HepG2 (cell line): ENCODE measurements around the gene NOC2L. TPM values are rescaled to one million over a fixed set of nuclear protein-coding genes. Genes with fewer than 3 reads are reported as not detected.

ENCODE experiments used
- BCL6 ChIP-seq: IDR thresholded peaks from 2 replicates; pipeline ENCODE4 v1.6.1; 2016; ENCODE audit warnings: missing genetic modification reagents, missing compliant biosample characterization
- DPF2 ChIP-seq: sonication (generic); formaldehyde crosslinking; IDR thresholded peaks from 2 replicates; pipeline ENCODE4 v1.4.0; 2020; ENCODE audit warnings: mild to moderate bottlenecking, low read depth, missing genetic modification reagents, borderline replicate concordance
- EP300 ChIP-seq, 3 experiments: sonication (generic) in 1 of 3; formaldehyde crosslinking in 1 of 3; IDR thresholded peaks; 2 replicates each; pipeline versions ENCODE4 v1.5.1 to v1.6.1; 2011 to 2020; ENCODE audit warnings: low read depth in 2 of 3, low read length in 2 of 3, borderline replicate concordance in 1 of 3, improper control_type of control experiment in 1 of 3, mild to moderate bottlenecking in 1 of 3, missing genetic modification reagents in 1 of 3, moderate library complexity in 1 of 3
- GATA4 ChIP-seq: sonication (generic); IDR thresholded peaks from 2 replicates; pipeline ENCODE4 v1.6.1; 2016; ENCODE audit warnings: antibody characterized with exemption, low read depth, borderline replicate concordance
- HDAC1 ChIP-seq: sonication (generic); formaldehyde crosslinking; IDR thresholded peaks from 2 replicates; pipeline ENCODE4 v1.5.1; 2020; ENCODE audit warnings: mild to moderate bottlenecking, missing genetic modification reagents
- HNF1B ChIP-seq: sonication (generic); formaldehyde crosslinking; IDR thresholded peaks from 2 replicates; pipeline ENCODE4 v1.5.1; 2020; ENCODE audit warnings: mild to moderate bottlenecking, moderate library complexity, missing genetic modification reagents
- HNF4G ChIP-seq, 2 experiments: sonication (generic) in 1 of 2; formaldehyde crosslinking in 1 of 2; IDR thresholded peaks; 2 replicates each; pipeline versions ENCODE4 v1.4.0 to v1.6.1; 2011 to 2020; ENCODE audit warnings: borderline replicate concordance in 2 of 2, low read depth in 2 of 2, mild to moderate bottlenecking in 2 of 2, low read length in 1 of 2, missing genetic modification reagents in 1 of 2, moderate library complexity in 1 of 2
- NCOA5 ChIP-seq: sonication (generic); formaldehyde crosslinking; IDR thresholded peaks from 2 replicates; pipeline ENCODE4 v1.4.0; 2020; ENCODE audit warnings: missing genetic modification reagents
- NR2F6 ChIP-seq, 2 experiments: IDR thresholded peaks; 2 replicates each; pipeline ENCODE4 v1.6.1; 2016; ENCODE audit warnings: antibody characterized with exemption in 1 of 2, mild to moderate bottlenecking in 1 of 2
- PLSCR1 ChIP-seq: sonication (generic); formaldehyde crosslinking; IDR thresholded peaks from 2 replicates; pipeline ENCODE4 v1.5.0; 2020; ENCODE audit warnings: missing genetic modification reagents, mild to moderate bottlenecking, borderline replicate concordance
- RARA ChIP-seq: IDR thresholded peaks from 2 replicates; pipeline ENCODE4 v1.6.1; 2016; ENCODE audit warnings: missing genetic modification reagents, missing compliant biosample characterization
- RBM22 ChIP-seq: fragments of 200-400 bp; formaldehyde crosslinking; optimal IDR thresholded peaks from 2 replicates; pipeline ENCODE3; 2017; ENCODE audit warnings: mild to moderate bottlenecking, low read length, moderate library complexity
- SP140L ChIP-seq: sonication (generic); formaldehyde crosslinking; IDR thresholded peaks from 2 replicates; pipeline ENCODE4 v1.4.0; 2020; ENCODE audit warnings: missing genetic modification reagents, borderline replicate concordance
- SRSF1 ChIP-seq: fragments of 200-400 bp; formaldehyde crosslinking; optimal IDR thresholded peaks from 2 replicates; pipeline ENCODE3; 2017; ENCODE audit warnings: mild to moderate bottlenecking, low read depth, low read length, moderate library complexity
- STAG1 ChIP-seq: sonication (generic); formaldehyde crosslinking; IDR thresholded peaks from 2 replicates; pipeline ENCODE4 v1.4.0; 2020; ENCODE audit warnings: missing genetic modification reagents
- STAT5B ChIP-seq: sonication (generic); formaldehyde crosslinking; IDR thresholded peaks from 2 replicates; pipeline ENCODE4 v1.4.0; 2020; ENCODE audit warnings: missing genetic modification reagents
- TCF7 ChIP-seq: sonication (generic); IDR thresholded peaks from 2 replicates; pipeline ENCODE4 v1.6.1; 2016; ENCODE audit warnings: antibody characterized with exemption, low read depth
- TEAD2 ChIP-seq: sonication (generic); formaldehyde crosslinking; IDR thresholded peaks from 2 replicates; pipeline ENCODE4 v1.9.0; 2021; ENCODE audit warnings: missing genetic modification reagents
- TIGD3 ChIP-seq: sonication (generic); formaldehyde crosslinking; IDR thresholded peaks from 2 replicates; pipeline ENCODE4 v1.5.1; 2020; ENCODE audit warnings: mild to moderate bottlenecking, missing genetic modification reagents, borderline replicate concordance
- ZC3H13 ChIP-seq: sonication (generic); formaldehyde crosslinking; IDR thresholded peaks from 2 replicates; pipeline ENCODE4 v1.8.1; 2023; ENCODE audit warnings: mild to moderate bottlenecking, missing genetic modification reagents, moderate library complexity
- ZFP1 ChIP-seq: IDR thresholded peaks from 2 replicates; pipeline ENCODE4 v1.6.1; 2016
- ZNF496 ChIP-seq: sonication (generic); formaldehyde crosslinking; IDR thresholded peaks from 2 replicates; pipeline ENCODE4 v1.8.1; 2023; ENCODE audit warnings: mild to moderate bottlenecking, moderate library complexity, missing genetic modification reagents; ENCODE audit not compliant: insufficient replicate concordance
- ZNF704 ChIP-seq: sonication (generic); formaldehyde crosslinking; IDR thresholded peaks from 2 replicates; pipeline ENCODE4 v1.8.1; 2023; ENCODE audit warnings: mild to moderate bottlenecking, inconsistent platforms, moderate library complexity, missing genetic modification reagents, borderline replicate concordance
- polyA plus RNA-seq, 8 experiments: library from polyadenylated mRNA; depleted of rRNA in 3 of 8; stranded (reverse) in 7 of 8; unstranded in 1 of 8; fragments of >200 nt; fragmentation: Illumina TruSeq in 4 of 8; extraction: Trizol in 4 of 8; gene quantifications; 2 replicates each; pipeline versions ENCODE4 v1.2.1 to v1.2.3, GENCODE V29; 2011 to 2016; ENCODE audit warnings: low read depth in 4 of 8, missing spikeins in 1 of 8, mixed read lengths in 1 of 8; ENCODE audit not compliant: insufficient read depth in 1 of 8
- total RNA-seq, 5 experiments: library from RNA; depleted of rRNA; stranded (reverse); fragments of >200 nt; fragmentation: Illumina TruSeq; extraction: Trizol; gene quantifications; 2 replicates each; pipeline ENCODE4 v1.2.3, GENCODE V29; 2016; ENCODE audit warnings: low read depth in 1 of 5

The NOC2L gene
- total and polyA plus RNA-seq, 2 of the 13 experiments (the other 11 are each of a cell fraction or from before 2014, with no cell fraction given), result 32.0 to 103 TPM

GRCh38 chr1:995665-996633, 36.9 kb upstream of the NOC2L start (continued):
- no peak for TF ChIP-seq STAG1 (CRISPR knock-in tag)
- TF ChIP-seq GATA4, result no peak
- 0 out of 2 replicates have a peak, but pooled peaks have one; percentile 23 for TF ChIP-seq NR2F6 (IDR thresholded peaks at IDR 0.05)
- TF ChIP-seq NR2F6 (CRISPR knock-in tag; IDR thresholded peaks at IDR 0.05), result no peak; the same call in 1 of the 2 replicates
- TF ChIP-seq PLSCR1, result no peak
- no peak for TF ChIP-seq ZNF704 (CRISPR knock-in tag)
- TF ChIP-seq BCL6, result peak; percentile 23; the same call in 1 of the 2 replicates
- TF ChIP-seq RBM22, result no peak
- no peak for TF ChIP-seq STAT5B (CRISPR knock-in tag)
- TF ChIP-seq SRSF1, result no peak
- no peak for TF ChIP-seq ZNF496 (CRISPR knock-in tag)
- TF ChIP-seq EP300 (IDR thresholded peaks at IDR 0.05; ENCODE audit: low read depth in 2 of 2, low read length in 2 of 2), result peak in 1 of 2 experiments; percentile 51; a peak in 1 of 4 replicates
- TF ChIP-seq EP300 (CRISPR knock-in tag; IDR thresholded peaks at IDR 0.05; ENCODE audit: borderline replicate concordance), result no peak; the same call in 1 of the 2 replicates
- peak; percentile 41; the same call in 1 of the 2 replicates for TF ChIP-seq TCF7
- no peak for TF ChIP-seq TIGD3 (CRISPR knock-in tag)
- peak; percentile 33; the same call in 1 of the 2 replicates for TF ChIP-seq HDAC1 (CRISPR knock-in tag)
- TF ChIP-seq HNF1B (CRISPR knock-in tag), result peak; percentile 44; the same call in 1 of the 2 replicates
- no peak for TF ChIP-seq ZC3H13 (CRISPR knock-in tag)
- TF ChIP-seq ZFP1 (CRISPR knock-in tag), result no peak
- peak; percentile 59 for TF ChIP-seq RARA
- TF ChIP-seq DPF2 (CRISPR knock-in tag), result 0 out of 2 replicates have a peak, but pooled peaks have one; percentile 20
- TF ChIP-seq NCOA5, result no peak
- TF ChIP-seq HNF4G (IDR thresholded peaks at IDR 0.05; ENCODE audit: borderline replicate concordance, low read depth, low read length), result peak; percentile 78; the same call in 1 of the 2 replicates
- TF ChIP-seq HNF4G (CRISPR knock-in tag; IDR thresholded peaks at IDR 0.05; ENCODE audit: borderline replicate concordance, low read depth), result peak; percentile 43; the same call in 1 of the 2 replicates
- TF ChIP-seq SP140L (CRISPR knock-in tag), result no peak
- no peak for TF ChIP-seq TEAD2 (CRISPR knock-in tag)
